ENCODE data around the gene PML.

- TF ChIP-seq CTCF (IDR thresholded peaks at IDR 0.05) (no peak), EZH2phosphoT487 (IDR thresholded peaks at IDR 0.05) (no peak), EZH2 (IDR thresholded peaks at IDR 0.05) (no peak)
Observed at GRCh38 chr15:73959012-73959581, 35.4 kb upstream of the PML start.

Measured in neural progenitor cell (in vitro differentiated cells).